Measurements from ENCODE around the gene MAT1A.
"Not testable (repeated sequence)": the region's sequence is repeated elsewhere in the genome, so short reads cannot be mapped to it uniquely, and the experiment has no call there.

Gene MAT1A

DNA sequence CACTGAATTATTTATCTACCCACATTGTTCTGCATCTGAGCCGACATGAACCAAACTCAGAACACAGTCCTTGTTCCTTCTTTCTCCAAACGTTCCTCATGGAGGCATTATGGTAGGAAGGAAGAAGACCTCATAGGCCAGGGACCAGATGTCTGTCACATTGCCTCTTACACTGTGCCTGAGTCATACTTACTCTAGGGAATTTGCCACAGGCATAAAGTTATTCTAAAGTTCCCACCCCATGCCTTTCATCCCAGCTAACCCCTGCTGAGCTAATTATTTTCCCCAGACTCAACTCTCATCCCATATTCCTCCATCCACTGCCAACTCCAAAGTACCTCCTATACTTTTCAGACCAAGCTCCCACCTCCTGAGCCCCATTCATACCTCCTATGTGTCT, 21.2 kb downstream of the MAT1A start:
- no peak for DNase-seq (ENCODE audit: insufficient read length, low spot score)
- no peak for FAIRE-seq

DNA sequence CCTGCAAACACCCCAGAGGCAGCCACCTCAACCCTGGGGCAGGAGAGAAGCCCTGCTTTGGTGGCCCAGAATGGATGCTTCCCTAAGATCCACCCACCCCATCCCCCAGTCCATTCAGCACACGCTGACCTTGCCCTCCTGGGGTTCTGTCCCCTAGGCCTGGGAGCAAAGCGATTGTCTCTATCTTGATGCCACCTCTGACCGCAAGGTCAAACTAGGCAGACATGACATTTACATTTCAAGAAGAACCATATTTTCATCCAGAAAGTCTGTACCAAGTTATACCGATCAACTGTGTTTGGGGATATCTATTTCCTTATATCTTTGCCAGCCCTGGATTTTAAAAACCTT, 23.0 kb downstream of the MAT1A start:
- FAIRE-seq, result no peak
- no peak for DNase-seq (ENCODE audit: insufficient read length, low spot score)

DNA sequence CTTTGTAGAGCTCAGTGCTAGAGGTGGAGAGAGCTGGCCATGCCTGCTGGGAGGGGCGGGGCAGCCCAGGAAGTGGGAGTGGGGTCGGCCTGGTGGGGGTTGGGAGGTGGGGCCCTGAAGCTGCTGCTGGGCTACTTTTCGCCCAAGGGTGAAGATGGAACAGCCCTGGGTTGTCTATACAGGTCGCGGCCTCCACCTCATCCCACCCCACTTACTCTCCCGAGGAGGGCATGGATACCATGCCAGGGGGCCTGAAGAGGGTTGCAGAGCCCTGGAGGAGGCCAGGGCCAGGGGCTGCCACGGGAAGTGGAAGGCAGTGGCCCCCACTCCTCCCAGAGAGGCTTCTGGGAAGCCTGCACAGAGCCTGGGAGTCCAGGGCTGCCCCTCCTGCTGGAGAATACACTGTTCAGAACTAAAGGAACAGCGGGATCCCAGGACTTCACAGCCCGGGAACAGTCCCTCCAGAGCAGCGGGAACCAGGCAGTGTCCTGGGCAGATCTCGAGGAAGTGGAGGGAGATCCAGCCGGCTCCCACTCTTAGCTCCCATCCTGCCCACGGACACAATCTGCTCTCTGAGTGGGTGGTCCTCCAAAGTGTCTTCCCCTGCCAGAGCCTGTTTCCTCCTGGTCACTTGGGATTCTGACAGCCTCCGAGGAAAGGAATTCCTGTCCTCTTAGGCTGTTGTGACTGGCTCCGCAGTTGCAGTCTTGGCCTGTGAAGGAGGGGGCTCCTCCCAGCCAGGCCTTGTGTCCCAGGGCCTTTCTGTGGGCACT, 23.5 kb downstream of the MAT1A start:
- FAIRE-seq (no peak), DNase-seq (ENCODE audit: insufficient read length, low spot score) (no peak)

DNA sequence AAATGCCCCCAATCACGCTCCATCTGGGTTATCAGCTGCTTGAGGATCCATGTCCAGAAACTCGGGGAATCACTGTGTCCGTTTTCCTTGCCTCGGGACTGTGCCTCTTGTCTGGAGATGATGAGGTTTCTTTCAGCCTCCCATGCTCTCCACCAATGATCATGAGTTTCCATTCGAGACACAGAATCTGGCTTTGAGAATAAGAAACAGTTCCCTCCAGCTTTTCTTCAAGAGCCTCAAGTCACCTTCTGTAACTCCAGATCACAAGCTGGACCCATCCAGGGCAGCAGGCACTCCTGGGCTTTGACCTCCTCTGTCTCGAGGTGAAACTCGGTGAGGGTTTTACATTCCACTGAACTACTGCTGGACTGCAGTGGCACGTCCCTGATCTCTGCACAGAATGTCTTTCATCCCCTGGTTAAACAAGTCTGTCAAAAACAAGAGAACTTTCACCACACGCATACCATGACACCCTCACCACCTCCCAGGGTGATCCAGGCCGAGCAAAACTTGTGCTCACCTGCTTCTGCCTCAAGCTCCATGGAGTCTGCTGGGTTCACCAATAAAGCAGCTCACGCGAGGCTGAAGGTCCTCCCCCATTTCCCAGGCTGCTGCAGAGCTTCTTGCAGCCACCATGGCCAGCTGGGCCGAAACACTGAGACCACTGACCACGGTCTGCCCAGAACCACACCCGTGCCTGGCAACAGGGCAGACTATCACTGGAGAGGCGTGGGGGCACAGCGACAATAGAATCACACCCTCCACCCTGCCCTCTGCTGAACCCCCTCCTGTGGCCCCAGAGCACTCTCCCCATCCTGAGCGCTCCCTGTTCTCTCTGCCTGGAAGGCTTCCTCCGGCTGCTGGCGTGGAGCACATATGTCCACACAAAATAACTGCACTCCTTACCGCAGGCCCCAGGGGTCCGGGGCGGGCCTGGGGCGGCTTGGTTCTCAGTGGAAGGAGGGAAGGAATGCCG, 25.1 kb downstream of the MAT1A start:
- FAIRE-seq, result no peak
- no peak for DNase-seq (ENCODE audit: insufficient read length, low spot score)

DNA sequence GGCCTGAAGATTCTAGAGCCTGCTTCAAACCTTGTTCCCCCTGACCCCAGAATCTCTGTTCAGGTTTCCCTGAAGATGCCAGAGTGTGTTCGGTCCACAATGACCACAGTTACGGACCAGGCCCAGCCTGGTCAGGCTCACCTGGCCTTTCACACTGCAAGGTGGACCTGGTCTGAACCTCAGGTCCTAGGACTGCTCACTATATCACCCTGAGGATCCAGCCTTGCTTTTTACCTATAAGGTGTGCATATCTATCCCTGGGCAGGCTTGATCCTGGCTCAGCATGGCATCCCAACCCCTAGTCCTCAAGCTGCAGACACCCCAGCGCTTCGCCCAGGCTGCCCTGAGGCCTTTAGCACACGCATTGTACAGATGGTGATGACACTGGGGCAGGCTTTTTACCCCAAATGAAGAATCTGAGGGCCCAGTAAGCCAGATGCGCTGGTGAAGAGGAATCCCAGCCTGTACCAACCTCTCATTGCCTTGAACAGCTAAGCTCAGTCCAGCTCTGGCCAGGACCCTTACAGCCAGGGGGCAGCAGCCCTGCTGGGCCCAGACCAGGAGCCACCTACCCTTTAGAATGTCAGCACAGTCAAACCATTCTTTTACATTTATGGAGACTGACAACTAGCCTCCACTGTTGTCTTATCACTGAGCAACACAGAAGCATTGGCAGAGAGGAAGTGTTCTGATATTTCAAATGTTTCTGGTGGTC, 28.0 kb downstream of the MAT1A start:
- DNase-seq (ENCODE audit: insufficient read length, low spot score) (no peak), FAIRE-seq (no peak)

DNA sequence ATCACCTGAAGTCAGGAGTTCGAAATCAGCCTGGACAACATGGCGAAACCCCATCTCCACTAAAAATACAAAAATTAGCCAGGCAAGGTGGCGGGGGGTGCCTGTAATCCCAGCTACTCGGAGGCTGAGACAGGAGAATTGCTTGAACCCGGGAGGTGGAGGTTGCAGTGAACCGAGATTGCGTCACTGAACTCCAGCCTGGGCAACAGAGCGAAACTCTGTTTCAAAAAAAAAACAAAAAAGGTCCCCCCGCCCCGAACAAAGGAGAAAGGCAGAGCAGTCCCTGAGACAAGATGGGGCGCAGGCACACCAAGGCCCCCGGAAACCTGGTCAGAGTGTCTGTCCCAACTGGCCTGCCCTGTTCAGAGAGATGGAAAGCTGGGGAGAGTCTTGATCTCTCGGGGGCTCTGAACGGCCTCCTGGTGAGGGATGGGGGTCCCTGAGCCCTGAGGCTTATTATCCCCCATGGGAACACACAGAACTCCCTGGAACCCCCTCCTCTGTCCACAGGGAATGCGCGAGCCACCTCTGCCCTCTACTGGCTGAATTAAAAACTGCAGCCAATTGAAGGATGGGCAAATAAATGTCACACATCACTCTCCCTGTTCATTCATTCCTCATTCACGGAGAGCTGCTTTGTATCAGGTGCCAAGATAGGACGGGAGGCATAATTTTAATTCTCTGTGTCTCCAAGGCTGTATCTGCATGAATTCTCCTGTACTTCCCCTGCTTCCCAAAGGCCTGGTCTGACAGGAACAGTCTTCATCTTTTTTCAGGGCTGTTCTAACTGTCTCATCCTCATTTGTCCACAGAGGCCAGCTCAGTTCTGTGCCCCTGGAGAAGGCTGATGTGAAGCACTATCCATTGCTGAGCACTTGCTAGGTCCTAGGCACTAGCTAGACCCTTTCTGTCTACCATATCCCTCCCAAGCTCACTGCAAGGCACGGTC, 28.9 kb downstream of the MAT1A start:
- FAIRE-seq, result no peak

DNA sequence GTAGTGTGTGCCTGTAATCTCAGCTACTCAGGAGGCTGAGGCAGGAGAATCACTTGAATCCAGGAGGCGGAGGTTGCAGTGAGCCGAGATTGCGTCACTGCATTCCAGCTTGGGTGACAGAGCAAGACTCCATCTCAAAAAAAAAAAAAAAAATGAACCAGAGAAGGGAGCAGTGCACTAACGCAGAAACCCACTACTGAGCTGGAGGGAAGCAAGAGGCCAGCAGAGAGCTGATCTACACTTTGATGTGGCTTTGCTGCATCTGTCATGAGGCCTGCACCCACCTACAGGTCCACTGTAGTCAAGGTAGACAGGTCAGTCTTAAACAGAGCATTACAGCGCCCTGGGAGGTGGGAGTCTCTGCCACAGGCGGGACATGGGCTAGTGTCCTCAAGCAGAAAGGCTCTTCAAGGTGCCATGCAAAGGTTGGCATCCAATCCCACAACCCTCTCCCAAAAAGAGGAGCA, 30.0 kb downstream of the MAT1A start:
- FAIRE-seq (no peak), DNase-seq (ENCODE audit: insufficient read length, low spot score) (no peak)

More for the DNA sequence above, 28.9 kb downstream of the MAT1A start:
- peak; percentile 20 for DNase-seq (ENCODE audit: insufficient read length, low spot score)

DNA sequence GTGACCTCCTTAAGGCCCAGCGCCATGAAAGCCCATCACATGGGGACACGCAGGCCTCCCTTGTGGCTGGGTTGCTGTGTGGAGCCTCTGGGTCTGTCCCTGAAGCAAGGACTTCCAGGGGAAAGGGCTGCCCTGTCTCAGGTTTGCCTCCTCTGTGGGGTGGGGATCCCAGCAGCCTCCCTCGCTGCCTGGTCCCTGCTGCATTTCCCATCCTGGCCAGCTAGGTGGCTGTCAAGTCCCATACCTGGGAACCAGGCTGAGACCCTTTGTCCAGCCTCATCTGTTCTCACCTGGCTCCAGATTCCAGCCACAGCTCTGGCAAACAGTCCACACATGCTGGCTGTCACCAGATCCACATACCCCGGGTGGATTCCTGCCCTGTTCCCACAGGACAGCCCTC, 32.7 kb downstream of the MAT1A start:
- not testable (repeated sequence) for DNase-seq (ENCODE audit: insufficient read length, low spot score); FAIRE-seq

DNA sequence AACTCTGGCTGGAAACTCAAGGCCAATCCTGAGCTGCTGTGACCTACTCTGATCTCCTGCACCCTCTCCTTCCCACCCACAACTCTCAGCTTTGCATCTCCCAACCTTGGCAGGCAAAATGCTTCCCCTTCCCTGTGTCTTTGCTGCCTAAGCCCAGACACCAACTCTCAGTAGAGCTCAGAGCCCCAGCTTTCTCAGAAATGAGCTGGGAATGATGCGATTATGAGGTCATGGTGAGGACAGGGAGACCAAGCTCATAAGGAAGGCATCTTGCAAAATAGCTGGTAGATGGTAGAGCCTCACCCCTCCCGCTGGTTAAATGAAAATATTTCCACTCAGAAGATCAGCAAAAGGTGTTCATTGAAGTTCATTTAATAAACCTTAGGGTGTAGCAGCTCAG, 34.7 kb downstream of the MAT1A start:
- not testable (repeated sequence) for DNase-seq (ENCODE audit: insufficient read length, low spot score)
- peak; percentile 59 for FAIRE-seq

DNA sequence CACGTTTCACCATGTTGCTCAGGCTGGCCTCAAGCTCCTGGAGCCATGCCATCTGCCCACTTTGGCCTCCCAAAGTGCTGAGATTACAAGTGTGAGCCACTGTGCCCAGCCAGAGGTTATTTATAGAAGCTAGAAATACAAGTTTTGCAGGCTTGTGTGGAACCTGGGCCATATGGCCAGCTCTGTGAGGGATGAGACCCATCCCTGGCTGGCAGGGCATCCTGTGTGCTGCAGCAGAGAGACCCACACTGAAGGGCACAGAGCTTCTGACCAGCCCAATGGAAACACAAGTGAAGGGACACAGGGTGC, 35.5 kb downstream of the MAT1A start:
- not testable (repeated sequence) for DNase-seq (ENCODE audit: insufficient read length, low spot score); FAIRE-seq

DNA sequence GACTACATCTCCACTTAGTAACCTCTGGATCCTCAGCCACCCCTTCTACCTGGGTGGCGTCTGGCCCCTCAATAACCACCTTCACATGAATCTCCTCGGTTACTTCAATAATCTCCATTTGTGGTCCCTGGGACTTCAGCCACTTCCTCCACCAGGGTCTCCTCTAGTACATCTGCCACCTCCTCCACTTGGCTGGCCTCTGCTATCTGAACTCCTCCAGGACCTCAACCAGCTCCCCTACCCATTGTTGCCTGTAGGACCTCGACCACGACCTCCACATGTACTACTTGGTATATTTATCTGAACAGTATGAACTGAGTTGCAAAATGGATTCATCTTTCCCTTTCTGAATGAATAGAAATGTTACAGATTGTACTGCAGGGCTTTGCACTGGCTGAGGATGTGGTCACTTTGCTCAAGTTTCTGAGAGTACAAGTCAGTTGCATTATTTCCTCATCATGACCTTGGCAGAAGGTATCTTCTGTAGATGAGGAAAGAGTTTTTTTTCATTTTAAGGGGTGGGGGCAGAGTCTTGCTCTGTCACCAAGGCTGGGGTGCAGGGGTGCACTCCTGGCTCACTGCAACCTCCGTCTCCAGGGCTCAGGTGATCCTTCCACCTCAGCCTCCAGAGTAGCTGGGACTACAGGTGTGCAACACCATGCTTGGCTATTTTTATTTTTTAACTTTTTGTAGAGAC, 36.0 kb downstream of the MAT1A start:
- DNase-seq (ENCODE audit: insufficient read length, low spot score) (no peak), FAIRE-seq (peak; percentile 33)

DNA sequence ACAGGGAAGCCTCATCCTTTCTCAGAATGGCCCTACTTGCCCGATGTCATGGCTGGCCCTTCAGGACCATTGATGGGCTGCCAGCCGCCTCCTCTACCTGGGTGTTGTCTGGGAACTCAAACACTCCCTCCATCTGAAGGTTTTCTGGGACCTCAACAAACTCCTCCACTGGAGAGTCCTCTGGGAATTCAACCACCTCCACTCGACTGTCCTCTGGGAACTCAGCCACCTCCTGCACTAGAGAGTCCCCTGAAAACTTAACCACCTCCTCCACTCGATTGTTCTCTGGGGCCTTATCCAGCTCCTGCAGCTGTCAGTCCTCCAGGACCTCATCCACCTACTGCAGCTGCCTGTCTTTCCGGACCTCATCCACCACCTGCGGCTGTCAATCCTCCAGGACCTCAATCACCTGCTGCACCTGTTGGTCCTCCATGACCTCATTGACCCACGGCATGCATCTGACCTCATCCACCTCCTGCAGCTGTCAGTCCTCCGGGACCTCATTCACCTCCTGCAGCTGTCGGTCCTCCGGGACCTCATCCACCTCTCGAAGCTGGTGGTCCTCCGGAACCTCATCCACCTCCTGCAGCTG, 37.1 kb downstream of the MAT1A start:
- DNase-seq (ENCODE audit: insufficient read length, low spot score) (no peak), FAIRE-seq (no peak)

DNA sequence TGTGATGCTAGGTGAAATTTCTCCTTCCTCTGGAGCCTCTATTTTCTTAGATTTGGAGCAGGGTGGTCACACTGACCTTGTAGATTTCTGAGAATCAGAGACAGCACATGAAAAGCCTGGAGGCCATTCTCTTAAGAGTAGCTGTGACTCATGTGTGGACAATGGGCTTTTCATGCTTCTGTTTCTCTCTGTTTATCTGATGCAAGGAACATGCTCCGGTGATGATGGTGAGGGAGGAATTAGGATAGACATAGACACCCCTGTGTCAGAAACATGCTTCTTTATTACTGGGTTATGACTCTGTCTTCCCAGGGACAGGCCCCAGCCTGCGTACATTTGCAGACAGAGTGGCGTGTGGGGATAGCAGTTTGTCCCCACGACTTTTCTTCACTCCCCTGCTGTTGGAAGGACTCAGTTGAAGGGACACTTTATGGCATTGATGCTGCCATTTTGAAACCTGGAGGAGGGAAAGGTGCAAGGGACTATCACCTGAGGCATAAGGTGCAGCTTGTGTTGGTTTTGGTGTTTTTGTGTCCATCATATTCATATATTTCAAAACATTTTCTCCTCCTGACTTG, 37.7 kb downstream of the MAT1A start:
- not testable (repeated sequence) for FAIRE-seq

DNA sequence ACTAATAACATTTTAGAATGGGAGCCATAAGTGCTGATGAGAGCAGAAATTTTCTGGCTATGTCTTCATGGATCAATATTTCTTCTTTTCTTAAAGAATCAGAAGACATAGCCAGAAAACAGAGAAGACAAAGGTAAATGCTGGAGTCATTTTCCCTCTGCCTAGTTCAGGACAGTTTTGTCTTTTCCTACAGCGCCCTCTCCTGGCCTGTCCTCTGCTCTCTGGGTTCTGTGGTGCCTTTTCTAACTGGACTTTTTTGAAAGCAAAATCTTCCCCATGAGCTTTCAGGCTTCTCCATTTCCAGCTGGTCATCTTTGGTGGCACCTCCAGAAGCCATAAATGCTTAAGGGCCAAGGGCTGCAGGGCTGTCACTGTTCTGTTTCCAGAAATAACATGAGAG, 39.1 kb downstream of the MAT1A start:
- FAIRE-seq, result peak; percentile 91
- DNase-seq (ENCODE audit: insufficient read length, low spot score), result not testable (repeated sequence)

More for the DNA sequence above, 37.7 kb downstream of the MAT1A start:
- DNase-seq (ENCODE audit: insufficient read length, low spot score), result not testable (repeated sequence)

DNA sequence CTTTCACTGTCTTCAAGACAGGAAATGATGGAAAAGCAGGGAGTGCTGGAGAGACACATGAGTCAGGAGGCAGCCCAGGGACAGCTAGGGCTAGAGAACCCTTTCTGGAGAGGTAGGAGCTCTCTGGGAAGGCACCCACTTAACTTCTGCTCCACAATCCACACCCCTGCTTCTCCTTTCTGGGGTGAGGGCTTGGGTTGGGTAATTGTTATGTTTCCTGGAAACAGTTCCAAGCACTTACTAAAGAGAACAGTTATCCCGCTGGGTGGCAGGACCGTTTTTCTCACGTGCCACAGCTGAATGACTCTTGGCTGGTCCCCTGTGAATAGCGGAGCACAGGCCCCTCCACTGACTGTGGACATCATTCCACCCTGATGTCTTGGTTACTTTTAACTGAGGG, 39.6 kb downstream of the MAT1A start:
- not testable (repeated sequence) for FAIRE-seq; DNase-seq (ENCODE audit: insufficient read length, low spot score)

DNA sequence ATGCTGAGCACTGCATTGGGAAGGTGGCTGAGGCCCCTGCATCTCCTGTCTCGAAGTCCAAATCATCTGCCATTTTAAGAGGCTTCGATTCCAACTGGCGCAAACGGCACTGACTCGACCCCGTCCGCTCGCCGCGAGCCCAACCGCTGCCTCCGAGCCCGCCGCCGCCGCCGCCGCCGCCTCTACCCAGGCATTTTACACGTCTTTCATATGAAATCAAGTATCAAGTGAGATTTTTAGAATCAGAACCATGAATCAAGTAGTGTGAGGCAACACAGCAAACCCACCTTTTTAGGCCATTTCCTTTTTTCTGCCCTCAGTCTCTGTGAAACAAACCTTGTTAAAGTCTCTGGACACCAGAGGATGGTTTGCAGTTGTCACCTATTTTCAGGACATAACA, 41.8 kb downstream of the MAT1A start:
- FAIRE-seq; DNase-seq (ENCODE audit: insufficient read length, low spot score): not testable (repeated sequence)

DNA sequence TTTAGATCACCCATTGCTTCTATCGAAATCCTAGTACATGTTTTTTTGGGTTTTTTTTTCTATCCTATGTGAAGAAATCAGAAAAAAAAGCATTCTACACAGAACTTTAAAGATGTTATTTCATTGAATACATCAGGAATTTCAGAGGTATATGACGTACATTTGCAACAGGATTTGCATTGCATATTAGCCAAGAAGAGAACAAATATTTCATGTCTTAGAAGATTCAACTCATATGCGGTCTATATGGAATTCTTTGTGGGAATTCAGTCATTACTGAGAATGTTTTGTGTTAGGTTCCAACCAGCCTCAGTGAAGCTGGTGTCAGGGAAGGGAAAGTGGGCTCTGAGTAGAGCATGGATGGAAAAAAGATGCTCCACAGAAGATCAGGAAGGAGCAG, 45.1 kb downstream of the MAT1A start:
- DNase-seq (ENCODE audit: insufficient read length, low spot score); FAIRE-seq: not testable (repeated sequence)

DNA sequence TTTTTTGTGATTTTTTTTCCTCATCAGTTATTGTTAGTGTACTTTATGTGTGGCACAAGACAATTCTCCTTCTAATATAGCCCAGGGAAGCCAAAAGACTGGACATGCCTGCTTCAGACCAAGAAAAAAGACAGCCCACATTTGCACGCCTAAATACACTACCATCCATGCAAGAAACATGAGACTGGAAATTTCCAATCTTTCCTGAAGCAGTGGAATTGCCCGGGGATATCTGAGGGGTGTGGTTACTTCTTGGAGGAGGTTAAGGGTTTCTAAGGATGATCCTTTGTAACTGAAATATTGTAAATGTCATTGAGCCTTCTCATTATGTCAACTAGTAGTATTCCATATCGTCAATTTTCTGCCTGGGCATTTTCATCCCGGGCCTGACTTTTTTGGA, 47.1 kb downstream of the MAT1A start:
- not testable (repeated sequence) for FAIRE-seq; DNase-seq (ENCODE audit: insufficient read length, low spot score)

Data from GM19239 (cell line).